ENCODE data around the gene KCNAB1. TPM values are rescaled to one million over a fixed set of nuclear protein-coding genes. Genes with fewer than 3 reads are reported as not detected.
"Not testable (repeated sequence)": the region's sequence is repeated elsewhere in the genome, so short reads cannot be mapped to it uniquely, and the experiment has no call there.

KCNAB1 gene
- total RNA-seq, 1 experiment from 2014 or later: not detected

DNA sequence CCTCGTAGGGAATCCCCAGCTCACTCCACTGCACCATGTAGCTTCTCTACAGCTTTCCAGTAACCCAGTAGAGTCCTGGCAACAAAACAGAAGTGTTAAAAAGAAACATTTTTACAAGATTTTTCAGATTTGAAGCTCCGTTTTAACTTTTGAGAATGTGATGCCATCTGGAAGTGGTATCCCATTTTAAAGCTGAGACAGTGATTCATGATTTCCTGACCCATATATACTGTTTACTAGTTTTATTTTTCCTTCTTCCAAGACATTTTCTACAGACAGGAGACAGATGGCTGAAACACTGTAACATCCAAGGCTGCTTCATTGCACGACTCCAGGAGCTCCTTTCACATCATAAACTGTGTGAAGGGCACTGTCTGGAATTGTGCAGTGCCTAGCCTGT lies 30.3 kb upstream of the KCNAB1 start:
- Histone ChIP-seq H3K27me3 (replicated peaks; ENCODE audit: insufficient read depth, low read depth, low read length, poor library complexity) (no peaks in the 10 kb centered on the region), H3K36me3 (ENCODE audit: insufficient read depth, low read length, poor library complexity, severe bottlenecking) (no peaks in the 10 kb centered on the region), H3K27ac (ENCODE audit: low read depth, low read length, poor library complexity, severe bottlenecking) (no peak overlapping the region), H3K9me3 (ENCODE audit: low read depth, low read length, poor library complexity, severe bottlenecking) (no peaks in the 10 kb centered on the region), H3K4me1 (ENCODE audit: insufficient read depth, low read length, poor library complexity, severe bottlenecking) (no peaks in the 10 kb centered on the region), H3K4me3 (ENCODE audit: low read depth, low read length, poor library complexity, severe bottlenecking) (no peak overlapping the region)
- POLR2A ChIA-PET (ENCODE audit: low non-redundant PET): interaction anchor here (0.6 kb wide), 1 partner anchor 70 kb away, joined by 5 read pairs; no protein-coding TSS in a partner anchor
- DNase-seq (ENCODE audit: low spot score): no peak
- no peak for TF ChIP-seq CTCF (conservative IDR thresholded peaks at IDR 0.05; ENCODE audit: low read depth, low read length)
- no peak for TF ChIP-seq EZH2 (IDR thresholded peaks at IDR 0.05; ENCODE audit: borderline replicate concordance, low read depth, low read length, poor library complexity, severe bottlenecking)
- CTCF ChIA-PET: interaction anchor here (0.8 kb wide), 1 partner anchor 929 kb away, joined by 3 read pairs; no protein-coding TSS in a partner anchor
- intact Hi-C loops (cut with micrococcal nuclease; ENCODE audit: unreplicated experiment): no loop called here
- no TSS peak for BruUV-seq (replicated peaks)

DNA sequence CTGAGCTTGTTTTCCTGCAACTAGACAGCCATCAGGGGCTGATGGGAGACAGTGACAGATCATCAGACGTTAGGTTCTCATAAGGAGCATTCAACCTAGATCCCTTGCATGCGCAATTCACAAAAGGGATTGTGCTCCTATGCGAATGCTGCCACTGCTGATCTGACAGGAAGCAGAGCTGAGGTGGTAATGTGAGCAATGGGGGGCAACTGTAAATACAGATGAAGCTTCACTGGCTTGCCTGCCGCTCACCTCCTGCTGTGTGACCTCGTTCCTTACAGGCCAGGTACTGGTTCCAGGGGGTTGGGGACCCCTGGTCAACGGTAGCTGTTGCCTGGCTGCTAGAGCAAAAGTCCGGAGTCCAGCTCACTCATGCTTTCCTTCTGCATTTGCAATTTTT lies 26.4 kb upstream of the KCNAB1 start:
- Histone ChIP-seq H3K4me3 (ENCODE audit: low read depth, low read length, poor library complexity, severe bottlenecking) (no peak overlapping the region), H3K27ac (ENCODE audit: low read depth, low read length, poor library complexity, severe bottlenecking) (no peak overlapping the region), H3K9me3 (ENCODE audit: low read depth, low read length, poor library complexity, severe bottlenecking) (no peaks in the 10 kb centered on the region), H3K27me3 (replicated peaks; ENCODE audit: insufficient read depth, low read depth, low read length, poor library complexity) (no peaks in the 10 kb centered on the region), H3K4me1 (ENCODE audit: insufficient read depth, low read length, poor library complexity, severe bottlenecking) (no peaks in the 10 kb centered on the region), H3K36me3 (ENCODE audit: insufficient read depth, low read length, poor library complexity, severe bottlenecking) (no peaks in the 10 kb centered on the region)
- DNase-seq (ENCODE audit: low spot score): no peak
- ChIA-PET POLR2A (ENCODE audit: low non-redundant PET) (no interaction called here), CTCF (no interaction called here)
- TF ChIP-seq CTCF (conservative IDR thresholded peaks at IDR 0.05; ENCODE audit: low read depth, low read length): no peak
- no peak for TF ChIP-seq EZH2 (IDR thresholded peaks at IDR 0.05; ENCODE audit: borderline replicate concordance, low read depth, low read length, poor library complexity, severe bottlenecking)
- intact Hi-C loops (cut with micrococcal nuclease; ENCODE audit: unreplicated experiment): no loop called here
- no TSS peak for BruUV-seq (replicated peaks)

DNA sequence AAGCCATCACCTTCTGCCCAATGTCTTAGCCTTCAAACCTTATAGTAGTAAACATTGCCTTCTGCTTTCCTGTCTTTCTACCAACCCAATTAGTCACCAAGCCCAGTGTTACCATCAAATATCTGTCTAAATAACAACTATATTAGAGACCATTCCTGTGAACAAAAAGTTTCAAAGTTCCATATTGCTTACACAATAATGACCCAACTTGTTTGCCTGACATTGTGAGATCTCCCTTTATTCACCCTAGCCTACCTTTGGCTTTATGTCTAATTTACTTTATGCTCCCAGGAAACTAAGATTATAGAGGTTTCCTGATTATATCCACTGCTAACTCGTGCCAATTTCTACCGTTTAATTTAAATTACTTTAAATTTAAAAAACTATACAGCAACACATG lies 26.0 kb upstream of the KCNAB1 start:
- Histone ChIP-seq H3K27ac (ENCODE audit: low read depth, low read length, poor library complexity, severe bottlenecking) (no peak overlapping the region), H3K4me3 (ENCODE audit: low read depth, low read length, poor library complexity, severe bottlenecking) (no peak overlapping the region), H3K36me3 (ENCODE audit: insufficient read depth, low read length, poor library complexity, severe bottlenecking) (no peaks in the 10 kb centered on the region), H3K27me3 (replicated peaks; ENCODE audit: insufficient read depth, low read depth, low read length, poor library complexity) (no peaks in the 10 kb centered on the region), H3K9me3 (ENCODE audit: low read depth, low read length, poor library complexity, severe bottlenecking) (no peaks in the 10 kb centered on the region), H3K4me1 (ENCODE audit: insufficient read depth, low read length, poor library complexity, severe bottlenecking) (no peaks in the 10 kb centered on the region)
- BruUV-seq (replicated peaks): no TSS peak
- ChIA-PET POLR2A (ENCODE audit: low non-redundant PET) (no interaction called here), CTCF (no interaction called here)
- TF ChIP-seq EZH2 (IDR thresholded peaks at IDR 0.05; ENCODE audit: borderline replicate concordance, low read depth, low read length, poor library complexity, severe bottlenecking) (no peak), CTCF (conservative IDR thresholded peaks at IDR 0.05; ENCODE audit: low read depth, low read length) (no peak)
- DNase-seq (ENCODE audit: low spot score): no peak
- intact Hi-C loops (cut with micrococcal nuclease; ENCODE audit: unreplicated experiment): no loop called here

DNA sequence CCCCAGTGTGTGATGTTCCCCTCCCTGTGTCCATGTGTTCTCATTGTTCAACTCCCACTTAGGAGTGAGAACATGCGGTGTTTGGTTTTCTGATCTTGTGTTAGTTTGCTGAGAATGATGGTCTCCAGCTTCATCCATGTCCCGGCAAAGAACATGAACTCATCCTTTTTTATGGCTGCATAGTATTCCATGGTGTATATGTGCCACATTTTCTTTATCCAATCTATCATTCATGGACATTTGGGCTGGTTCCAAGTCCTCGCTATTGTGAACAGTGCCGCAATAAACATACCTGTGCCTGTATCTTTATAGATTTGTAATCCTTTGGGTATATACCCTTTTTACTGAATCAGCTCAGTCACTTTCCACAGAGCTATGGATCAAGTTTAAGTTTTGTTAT lies 24.7 kb upstream of the KCNAB1 start:
- DNase-seq (ENCODE audit: low spot score); CTCF ChIA-PET; H3K27ac ChIP-seq (ENCODE audit: low read depth, low read length, poor library complexity, severe bottlenecking); H3K27me3 ChIP-seq (replicated peaks; ENCODE audit: insufficient read depth, low read depth, low read length, poor library complexity); H3K4me1 ChIP-seq (ENCODE audit: insufficient read depth, low read length, poor library complexity, severe bottlenecking); H3K9me3 ChIP-seq (ENCODE audit: low read depth, low read length, poor library complexity, severe bottlenecking); intact Hi-C loops (cut with micrococcal nuclease; ENCODE audit: unreplicated experiment); H3K36me3 ChIP-seq (ENCODE audit: insufficient read depth, low read length, poor library complexity, severe bottlenecking); POLR2A ChIA-PET (ENCODE audit: low non-redundant PET); BruUV-seq (replicated peaks); H3K4me3 ChIP-seq (ENCODE audit: low read depth, low read length, poor library complexity, severe bottlenecking): not testable (repeated sequence)
